Natural killer cell (primary cell): ENCODE data around the gene SPDYE1. TPM values are rescaled to one million over a fixed set of nuclear protein-coding genes. Genes with fewer than 3 reads are reported as not detected.
"Not testable (repeated sequence)": the region's sequence is repeated elsewhere in the genome, so short reads cannot be mapped to it uniquely, and the experiment has no call there.

Experiments
- ATAC-seq, 3 donors: fragments of 150-1000 bp in 2 of 3; fragments of 200-7000 bp in 1 of 3; cut with Tn5 transposase; 1 replicate in 1 of 3; 2 replicates in 2 of 3; pipeline ENCODE4 v1.10.0; 2021; ENCODE audit warnings: mild to moderate bottlenecking in 2 of 3, moderate library complexity in 2 of 3
- DNase-seq, 2 donors: peaks; one replicate each; pipeline versions ENCODE4 v3.0.0 to v3.0.0-alpha.2; 2013 to 2021; ENCODE audit warnings: mixed read lengths in 1 of 2
- H3K27ac ChIP-seq: one replicate; pipeline ENCODE4 v1.5.1; 2013; ENCODE audit warnings: mild to moderate bottlenecking, low read length
- H3K27me3 ChIP-seq: one replicate; pipeline ENCODE4 v1.6.1; 2013; ENCODE audit warnings: low read length; ENCODE audit not compliant: control insufficient read depth, insufficient read depth
- H3K36me3 ChIP-seq: one replicate; pipeline ENCODE4 v1.6.1; 2013; ENCODE audit warnings: low read length; ENCODE audit not compliant: control insufficient read depth, insufficient read depth
- H3K4me1 ChIP-seq: one replicate; pipeline ENCODE4 v1.6.1; 2013; ENCODE audit warnings: low read length; ENCODE audit not compliant: control insufficient read depth, insufficient read depth
- H3K4me3 ChIP-seq: one replicate; pipeline ENCODE4 v1.5.1; 2013; ENCODE audit warnings: low read length
- H3K9me3 ChIP-seq: one replicate; pipeline ENCODE4 v1.6.1; 2013; ENCODE audit warnings: low read length; ENCODE audit not compliant: control insufficient read depth, insufficient read depth
- H3K27ac Mint-ChIP-seq, 2 donors: one replicate each; pipeline ENCODE4 v1.8.0; 2022; ENCODE audit warnings: mild to moderate bottlenecking in 2 of 2, mixed read lengths in 2 of 2, moderate library complexity in 1 of 2
- H3K27me3 Mint-ChIP-seq, 2 donors: one replicate each; pipeline ENCODE4 v1.8.0; 2022; ENCODE audit warnings: low read depth in 2 of 2, mixed read lengths in 2 of 2
- H3K36me3 Mint-ChIP-seq: one replicate; pipeline ENCODE4 v1.8.0; 2022; ENCODE audit warnings: mixed read lengths
- H3K4me1 Mint-ChIP-seq, 2 donors: one replicate each; pipeline ENCODE4 v1.8.0; 2022; ENCODE audit warnings: mixed read lengths in 2 of 2
- H3K4me3 Mint-ChIP-seq: one replicate; pipeline ENCODE4 v1.8.0; 2022; ENCODE audit warnings: mild to moderate bottlenecking, moderate library complexity, mixed read lengths
- H3K9me3 Mint-ChIP-seq, 2 donors: one replicate each; pipeline ENCODE4 v1.8.0; 2022; ENCODE audit warnings: mixed read lengths in 2 of 2
- WGBS: methylation state at CpG from one replicate; pipeline ENCODE4 v1.1.7; 2013; ENCODE audit warnings: missing lambda C conversion rate; ENCODE audit not compliant: insufficient coverage; 5-methylcytosine and 5-hydroxymethylcytosine counted together
- intact Hi-C: fragments of 100-400 bp; cut with micrococcal nuclease; formaldehyde crosslinking; loops from one replicate; pipeline ENCODE4 v1.14.2; 2022
- total RNA-seq, 4 donors: library from RNA; stranded (reverse); fragments of 120-200 nt in 1 of 4; gene quantifications; one replicate each; pipeline versions ENCODE4 v1.2.3 to v1.2.4, GENCODE V29; 2013 to 2022
- TF ChIP-seq, protein P1 (sequence below): fragments of 200-600 bp; IDR thresholded peaks from one replicate; pipeline ENCODE4 v1.8.0; 2022; ENCODE audit warnings: antibody characterized with exemption

Gene SPDYE1, protein sequence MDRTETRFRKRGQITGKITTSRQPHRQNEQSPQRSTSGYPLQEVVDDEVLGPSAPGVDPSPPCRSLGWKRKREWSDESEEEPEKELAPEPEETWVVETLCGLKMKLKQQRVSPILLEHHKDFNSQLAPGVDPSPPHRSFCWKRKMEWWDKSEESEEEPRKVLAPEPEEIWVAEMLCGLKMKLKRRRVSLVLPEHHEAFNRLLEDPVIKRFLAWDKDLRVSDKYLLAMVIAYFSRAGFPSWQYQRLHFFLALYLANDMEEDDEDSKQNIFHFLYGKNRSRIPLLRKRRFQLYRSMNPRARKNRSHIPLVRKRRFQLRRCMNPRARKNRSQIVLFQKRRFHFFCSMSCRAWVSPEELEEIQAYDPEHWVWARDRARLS
- total RNA-seq: under 1 TPM in 2 of 3 donors, not detected in 1; 0.18 to 0.24 TPM
- total RNA-seq (2013): 0.18 TPM

DNA sequence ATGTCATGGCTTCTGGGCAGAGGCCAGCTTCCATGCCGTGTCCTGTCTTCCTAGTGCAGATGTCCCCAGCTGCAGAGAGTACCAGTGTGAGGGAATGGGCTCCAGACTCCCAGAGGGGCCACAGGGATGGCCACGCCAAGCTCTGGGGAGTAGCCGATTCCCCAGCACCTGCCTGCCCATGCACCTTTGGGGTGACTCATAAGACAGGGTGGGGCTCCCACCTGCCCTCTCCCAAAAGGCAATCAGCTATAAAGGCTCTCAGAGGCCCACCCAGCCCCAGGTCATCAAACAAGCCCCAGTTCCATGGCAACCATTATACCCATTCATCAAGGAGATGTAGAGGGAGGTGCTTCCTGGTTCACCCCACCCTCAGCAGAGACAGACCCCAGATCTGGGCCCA lies at the start of gene SPDYE1:
SPDYE1 (plus strand) TSS at position 366 of the 400 bp plus-strand sequence. CDS start 2,053 bp downstream, outside the sequence.
- H3K27ac ChIP-seq, H3K9me3 ChIP-seq, H3K27me3 Mint-ChIP-seq, H3K27ac Mint-ChIP-seq, H3K27me3 ChIP-seq, H3K4me3 Mint-ChIP-seq, DNase-seq, intact Hi-C loops, H3K36me3 ChIP-seq, ATAC-seq, H3K4me1 ChIP-seq, H3K9me3 Mint-ChIP-seq, H3K4me3 ChIP-seq, H3K4me1 Mint-ChIP-seq, H3K36me3 Mint-ChIP-seq: not testable (repeated sequence)
- WGBS: 100% methylated on average over 1 of the region's 3 CpGs

DNA sequence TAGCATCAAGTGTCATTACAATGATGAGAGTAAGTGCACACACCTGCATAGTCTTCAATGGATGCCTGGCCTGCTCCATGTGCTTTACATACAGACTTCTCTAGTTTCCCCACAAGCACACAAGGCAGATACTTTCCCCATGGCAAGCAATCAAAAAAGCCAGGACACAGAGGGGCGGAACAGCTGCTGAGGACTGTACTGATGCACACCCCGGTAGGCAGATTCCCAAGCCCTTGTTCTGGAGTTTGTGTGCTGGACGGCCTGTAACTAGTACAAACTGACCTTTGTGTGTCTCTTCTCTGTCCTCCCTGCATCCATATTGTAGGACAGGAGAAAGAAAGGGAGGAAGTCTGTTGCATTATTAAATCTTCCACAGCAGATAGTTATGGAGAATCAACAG lies 45.7 kb upstream of the SPDYE1 start:
- TF ChIP-seq, protein P1, sequence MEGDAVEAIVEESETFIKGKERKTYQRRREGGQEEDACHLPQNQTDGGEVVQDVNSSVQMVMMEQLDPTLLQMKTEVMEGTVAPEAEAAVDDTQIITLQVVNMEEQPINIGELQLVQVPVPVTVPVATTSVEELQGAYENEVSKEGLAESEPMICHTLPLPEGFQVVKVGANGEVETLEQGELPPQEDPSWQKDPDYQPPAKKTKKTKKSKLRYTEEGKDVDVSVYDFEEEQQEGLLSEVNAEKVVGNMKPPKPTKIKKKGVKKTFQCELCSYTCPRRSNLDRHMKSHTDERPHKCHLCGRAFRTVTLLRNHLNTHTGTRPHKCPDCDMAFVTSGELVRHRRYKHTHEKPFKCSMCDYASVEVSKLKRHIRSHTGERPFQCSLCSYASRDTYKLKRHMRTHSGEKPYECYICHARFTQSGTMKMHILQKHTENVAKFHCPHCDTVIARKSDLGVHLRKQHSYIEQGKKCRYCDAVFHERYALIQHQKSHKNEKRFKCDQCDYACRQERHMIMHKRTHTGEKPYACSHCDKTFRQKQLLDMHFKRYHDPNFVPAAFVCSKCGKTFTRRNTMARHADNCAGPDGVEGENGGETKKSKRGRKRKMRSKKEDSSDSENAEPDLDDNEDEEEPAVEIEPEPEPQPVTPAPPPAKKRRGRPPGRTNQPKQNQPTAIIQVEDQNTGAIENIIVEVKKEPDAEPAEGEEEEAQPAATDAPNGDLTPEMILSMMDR: no peak
- Histone ChIP-seq H3K27me3 (no peaks in the 10 kb centered on the region), H3K27ac (no peak overlapping the region), H3K9me3 (no peaks in the 10 kb centered on the region), H3K36me3 (peaks cover 16% of the 10 kb centered on the region), H3K4me1 (no peaks in the 10 kb centered on the region), H3K4me3 (no peak overlapping the region)
- DNase-seq: no peak
- Mint-ChIP-seq H3K27me3 (no peaks in the 10 kb centered on the region), H3K36me3 (no peaks in the 10 kb centered on the region), H3K9me3 (no peaks in the 10 kb centered on the region), H3K4me3 (no peak overlapping the region), H3K27ac (no peak overlapping the region), H3K4me1 (no peaks in the 10 kb centered on the region)
- intact Hi-C loops: no loop called here
- ATAC-seq: no peak
- 99% methylated on average over 3 of the region's 3 CpGs for WGBS

DNA sequence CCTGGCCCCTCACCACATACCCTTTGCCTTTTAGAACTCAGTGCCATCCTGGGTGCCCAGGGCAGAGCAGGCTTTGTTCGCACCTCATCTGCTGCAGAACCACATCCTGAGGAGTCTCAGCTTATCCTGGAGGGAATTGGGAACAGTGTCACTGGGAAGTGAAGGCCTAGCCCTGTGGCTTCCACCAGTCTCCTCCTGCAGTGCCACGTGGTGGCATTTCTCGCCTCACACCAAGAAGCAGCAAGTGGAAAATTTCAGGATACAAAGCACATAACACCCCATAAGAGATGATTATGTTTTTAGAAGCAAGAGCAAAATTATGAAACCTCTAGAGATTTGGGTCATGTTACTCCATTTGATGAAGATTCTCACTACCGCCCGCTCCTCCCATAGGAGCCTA lies 44.6 kb upstream of the SPDYE1 start:
- H3K36me3 Mint-ChIP-seq: no peaks in the 10 kb centered on the region
- DNase-seq (no peak), ATAC-seq (no peak)
- no peak overlapping the region for H3K4me3 ChIP-seq
- no peaks in the 10 kb centered on the region for H3K27me3 ChIP-seq
- H3K27me3 Mint-ChIP-seq: no peaks in the 10 kb centered on the region
- no peak overlapping the region for H3K4me3 Mint-ChIP-seq
- H3K4me1 Mint-ChIP-seq: no peaks in the 10 kb centered on the region
- TF ChIP-seq, protein P1: no peak
- WGBS: 98% methylated on average over 3 of the region's 5 CpGs
- no peak overlapping the region for H3K27ac Mint-ChIP-seq
- H3K27ac ChIP-seq: no peak overlapping the region
- H3K9me3 ChIP-seq: no peaks in the 10 kb centered on the region
- H3K36me3 ChIP-seq: peaks cover 16% of the 10 kb centered on the region
- H3K4me1 ChIP-seq: no peaks in the 10 kb centered on the region
- H3K9me3 Mint-ChIP-seq: no peaks in the 10 kb centered on the region
- intact Hi-C loops: no loop called here

DNA sequence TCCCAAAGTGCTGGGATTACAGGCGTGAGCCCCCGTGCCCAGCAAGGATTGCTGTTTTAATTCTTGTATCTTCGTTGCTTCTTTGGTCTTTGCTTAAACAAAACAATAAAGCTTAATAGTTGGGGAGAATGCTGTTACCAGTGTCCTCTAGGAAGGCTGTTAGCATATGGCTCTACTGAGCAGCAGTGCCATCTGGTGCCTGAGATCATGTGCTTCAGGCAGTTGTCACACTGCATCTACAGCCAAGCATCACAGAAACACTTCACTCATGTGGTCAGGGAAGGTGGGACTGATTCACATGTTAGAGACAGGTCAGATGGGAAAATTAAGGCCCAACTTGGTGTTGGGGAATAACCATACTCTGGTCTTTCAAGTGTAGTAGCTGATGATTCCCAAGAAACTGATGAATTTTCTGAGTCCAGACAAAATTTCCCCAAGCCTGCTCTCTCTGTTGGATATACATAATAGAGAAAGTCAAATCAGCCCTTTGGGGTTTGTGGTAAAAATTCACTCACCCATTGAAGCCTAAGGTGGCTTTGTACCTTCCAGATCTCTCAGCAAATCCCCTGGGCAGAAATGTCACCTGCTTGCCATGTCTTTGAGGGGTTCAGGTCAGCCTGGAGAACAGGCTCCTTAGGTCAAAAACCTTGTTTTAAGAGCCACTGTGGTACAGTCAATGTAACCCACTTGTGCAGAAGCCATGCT lies 43.0 kb upstream of the SPDYE1 start:
- Histone ChIP-seq H3K9me3 (no peaks in the 10 kb centered on the region), H3K27ac (no peak overlapping the region), H3K4me1 (no peaks in the 10 kb centered on the region), H3K4me3 (no peak overlapping the region), H3K36me3 (peaks cover 16% of the 10 kb centered on the region), H3K27me3 (no peaks in the 10 kb centered on the region)
- H3K27ac Mint-ChIP-seq: no peak overlapping the region
- peak in 1 of 3 donors; percentile 54 for ATAC-seq
- WGBS: 90% methylated on average over 3 of the region's 3 CpGs
- TF ChIP-seq, protein P1: no peak
- H3K4me1 Mint-ChIP-seq: no peaks in the 10 kb centered on the region
- no peaks in the 10 kb centered on the region for H3K36me3 Mint-ChIP-seq
- intact Hi-C loops: no loop called here
- no peaks in the 10 kb centered on the region for H3K27me3 Mint-ChIP-seq
- H3K9me3 Mint-ChIP-seq: no peaks in the 10 kb centered on the region
- DNase-seq: peak in 1 of 2 donors; percentile 40
- no peak overlapping the region for H3K4me3 Mint-ChIP-seq
